HG03342 (cell line): ENCODE results near the gene NEK10.

ENCODE experiments used
- ATAC-seq: cut with Tn5 transposase; IDR thresholded peaks from one replicate; pipeline ENCODE4 v1.9.1; 2021; ENCODE audit warnings: mild to moderate bottlenecking, moderate library complexity; ENCODE audit not compliant: unreplicated experiment

The NEK10 gene

GRCh38 chr3:27239951-27240350 lies 129.2 kb downstream of the NEK10 start:
- ATAC-seq = no peak

- ATAC-seq = peak; percentile 75
Observed at GRCh38 chr3:27228805-27229204, 140.4 kb downstream of the NEK10 start.

GRCh38 chr3:27224197-27224596 lies 145.0 kb downstream of the NEK10 start:
- ATAC-seq = no peak

- ATAC-seq = no peak
Observed at GRCh38 chr3:27221264-27221932, 147.8 kb downstream of the NEK10 start.

- ATAC-seq = no peak
Observed at GRCh38 chr3:27220166-27220565, 149.0 kb downstream of the NEK10 start.

- no peak for ATAC-seq
Observed at GRCh38 chr3:27219127-27219845, 149.9 kb downstream of the NEK10 start.

GRCh38 chr3:27216955-27217552 lies 152.1 kb downstream of the NEK10 start:
- no peak for ATAC-seq

- no peak for ATAC-seq
Observed at GRCh38 chr3:27216295-27216855, 152.8 kb downstream of the NEK10 start.

- ATAC-seq = no peak
Observed at GRCh38 chr3:27213450-27213849, 155.7 kb downstream of the NEK10 start.

GRCh38 chr3:27209617-27210264 lies 159.4 kb downstream of the NEK10 start:
- ATAC-seq = no peak

- no peak for ATAC-seq
Observed at GRCh38 chr3:27208961-27209616, 160.1 kb downstream of the NEK10 start.

GRCh38 chr3:27202959-27203358 lies 166.2 kb downstream of the NEK10 start:
- ATAC-seq = no peak

GRCh38 chr3:27201492-27201891 lies 167.7 kb downstream of the NEK10 start:
- no peak for ATAC-seq

GRCh38 chr3:27200721-27201489 lies 168.3 kb downstream of the NEK10 start:
- ATAC-seq = no peak

- no peak for ATAC-seq
Observed at GRCh38 chr3:27194861-27195483, 174.2 kb downstream of the NEK10 start.

- ATAC-seq = no peak
Observed at GRCh38 chr3:27193056-27193455, 176.1 kb downstream of the NEK10 start.

GRCh38 chr3:27186013-27186412 lies 183.2 kb downstream of the NEK10 start:
- no peak for ATAC-seq

GRCh38 chr3:27185231-27185989 lies 183.8 kb downstream of the NEK10 start:
- ATAC-seq = no peak

GRCh38 chr3:27184261-27184660 lies 184.9 kb downstream of the NEK10 start:
- no peak for ATAC-seq
